Measurements from ENCODE around the gene BAIAP3. TPM values are rescaled to one million over a fixed set of nuclear protein-coding genes. Genes with fewer than 3 reads are reported as not detected.

BAIAP3 gene
- total and polyA plus RNA-seq, 10 of the 15 experiments (the other 5 are each of a cell fraction or from before 2014, with no cell fraction given) = 0.03 to 0.56 (median 0.17) TPM; not detected in 3

DNA sequence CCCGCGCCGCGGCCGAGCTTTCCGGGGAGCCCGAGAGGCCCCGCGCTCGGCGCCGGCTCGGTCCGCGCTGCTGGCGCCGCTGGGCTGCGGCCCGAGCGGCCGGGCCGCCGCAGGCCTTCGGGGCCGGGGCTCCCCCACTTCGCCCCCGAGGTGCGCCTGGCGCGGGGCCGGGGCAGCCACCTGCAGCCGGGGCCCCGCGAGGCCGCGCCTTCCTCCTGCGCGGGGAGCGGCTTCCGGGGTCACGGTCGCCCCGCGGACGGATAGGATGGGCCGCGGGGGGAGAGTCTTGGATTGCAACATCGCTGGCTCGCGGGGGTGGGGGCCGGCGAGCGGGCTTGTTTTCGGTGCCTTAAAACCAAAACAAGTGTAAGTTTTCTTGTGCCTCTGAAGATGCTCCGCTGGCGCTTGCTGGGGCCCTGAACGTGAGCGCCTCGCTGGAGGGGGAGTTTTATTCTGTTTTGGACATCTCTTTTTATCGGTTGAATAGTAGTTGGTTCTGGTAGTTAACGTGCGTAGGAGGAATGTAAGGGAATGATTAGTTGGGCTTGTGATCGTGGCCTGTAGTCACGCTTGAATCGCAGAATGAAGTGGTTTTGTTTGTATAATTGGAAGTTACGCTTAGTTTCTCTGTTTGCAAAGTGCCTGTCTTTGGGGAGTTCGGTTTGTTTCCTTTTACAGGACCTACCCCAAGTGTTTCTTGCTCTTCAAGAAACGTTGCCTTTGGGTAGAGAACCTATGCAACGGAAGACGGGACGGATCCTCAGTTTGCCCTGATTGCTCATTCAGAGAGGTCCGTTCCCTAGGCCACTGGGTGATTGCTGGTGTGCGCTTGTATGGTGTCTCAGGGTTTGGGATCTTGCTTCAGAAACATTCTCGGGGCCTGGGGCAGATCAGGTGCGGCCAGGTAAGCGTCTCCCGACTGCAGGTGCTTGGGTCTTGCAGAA is 23.3 kb upstream of the BAIAP3 start (continued):
- TF ChIP-seq POLR2AphosphoS5 (IDR thresholded peaks at IDR 0.05; ENCODE audit: low read length) (0 out of 2 replicates have a peak, but pooled peaks have one; percentile 37), ZNF622 (IDR thresholded peaks at IDR 0.05) (no peak), BCL11A (IDR thresholded peaks at IDR 0.05; ENCODE audit: low read depth, low read length) (no peak), IKZF2 (IDR thresholded peaks at IDR 0.05) (no peak), ZBED1 (IDR thresholded peaks at IDR 0.05; ENCODE audit: borderline replicate concordance) (no peak), SMC3 (IDR thresholded peaks at IDR 0.05; ENCODE audit: borderline replicate concordance, low read length) (no peak), RBBP5 (conservative IDR thresholded peaks at IDR 0.05) (no peak), PRDM15 (CRISPR knock-in tag; IDR thresholded peaks at IDR 0.05) (no peak), REST (IDR thresholded peaks at IDR 0.05; ENCODE audit: low read depth, low read length) (no peak), KAT2A (conservative IDR thresholded peaks at IDR 0.05; ENCODE audit: control insufficient read depth, low read depth, low read length) (no peak), RAD51 (IDR thresholded peaks at IDR 0.05) (no peak), RFX5 (IDR thresholded peaks at IDR 0.05; ENCODE audit: low read depth, low read length) (no peak), FOXM1 (IDR thresholded peaks at IDR 0.05; ENCODE audit: low read depth, low read length) (no peak), JUND (IDR thresholded peaks at IDR 0.05; ENCODE audit: low read depth, low read length) (no peak), RAD21 (IDR thresholded peaks at IDR 0.05; ENCODE audit: insufficient read depth, low read depth, low read length) (no peak)
- TF ChIP-seq, protein P1, sequence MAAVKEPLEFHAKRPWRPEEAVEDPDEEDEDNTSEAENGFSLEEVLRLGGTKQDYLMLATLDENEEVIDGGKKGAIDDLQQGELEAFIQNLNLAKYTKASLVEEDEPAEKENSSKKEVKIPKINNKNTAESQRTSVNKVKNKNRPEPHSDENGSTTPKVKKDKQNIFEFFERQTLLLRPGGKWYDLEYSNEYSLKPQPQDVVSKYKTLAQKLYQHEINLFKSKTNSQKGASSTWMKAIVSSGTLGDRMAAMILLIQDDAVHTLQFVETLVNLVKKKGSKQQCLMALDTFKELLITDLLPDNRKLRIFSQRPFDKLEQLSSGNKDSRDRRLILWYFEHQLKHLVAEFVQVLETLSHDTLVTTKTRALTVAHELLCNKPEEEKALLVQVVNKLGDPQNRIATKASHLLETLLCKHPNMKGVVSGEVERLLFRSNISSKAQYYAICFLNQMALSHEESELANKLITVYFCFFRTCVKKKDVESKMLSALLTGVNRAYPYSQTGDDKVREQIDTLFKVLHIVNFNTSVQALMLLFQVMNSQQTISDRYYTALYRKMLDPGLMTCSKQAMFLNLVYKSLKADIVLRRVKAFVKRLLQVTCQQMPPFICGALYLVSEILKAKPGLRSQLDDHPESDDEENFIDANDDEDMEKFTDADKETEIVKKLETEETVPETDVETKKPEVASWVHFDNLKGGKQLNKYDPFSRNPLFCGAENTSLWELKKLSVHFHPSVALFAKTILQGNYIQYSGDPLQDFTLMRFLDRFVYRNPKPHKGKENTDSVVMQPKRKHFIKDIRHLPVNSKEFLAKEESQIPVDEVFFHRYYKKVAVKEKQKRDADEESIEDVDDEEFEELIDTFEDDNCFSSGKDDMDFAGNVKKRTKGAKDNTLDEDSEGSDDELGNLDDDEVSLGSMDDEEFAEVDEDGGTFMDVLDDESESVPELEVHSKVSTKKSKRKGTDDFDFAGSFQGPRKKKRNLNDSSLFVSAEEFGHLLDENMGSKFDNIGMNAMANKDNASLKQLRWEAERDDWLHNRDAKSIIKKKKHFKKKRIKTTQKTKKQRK (IDR thresholded peaks at IDR 0.05; ENCODE audit: low read depth, low read length) = no peak
